ENCODE results near the gene CUX1.

GRCh38 chr7:101816595-101817470, 593 bp upstream of the CUX1 start:
- TF ChIP-seq CTCF (IDR thresholded peaks at IDR 0.05; ENCODE audit: low read depth, low read length, poor library complexity, severe bottlenecking): no peak
- no peak for TF ChIP-seq EZH2phosphoT487 (IDR thresholded peaks at IDR 0.05; ENCODE audit: borderline replicate concordance, low read length)
